Neural progenitor cell (in vitro differentiated cells): ENCODE results near the gene SNAPC5. TPM values are rescaled to one million over a fixed set of nuclear protein-coding genes. Genes with fewer than 3 reads are reported as not detected.

Source experiments
- DNase-seq: peaks from one replicate; pipeline ENCODE4 v3.0.0-alpha.2; 2016; ENCODE audit warnings: low spot score
- H2AFZ ChIP-seq: fragments of 200-600 bp; sonication (generic); replicated peaks from 2 replicates; pipeline ENCODE4 v1.6.1; 2016; ENCODE audit warnings: antibody characterized with exemption
- H3F3A ChIP-seq: fragments of 200-600 bp; sonication (generic); 2 replicates; pipeline ENCODE4 v1.6.1; 2016; ENCODE audit warnings: antibody characterized with exemption, low read depth
- H3K27ac ChIP-seq: fragments of 200-600 bp; sonication (generic); 2 replicates; pipeline ENCODE4 v1.5.1; 2016; ENCODE audit warnings: mild to moderate bottlenecking
- H3K27me3 ChIP-seq: fragments of 200-600 bp; sonication (generic); 2 replicates; pipeline ENCODE4 v1.6.1; 2016; ENCODE audit warnings: mild to moderate bottlenecking, moderate library complexity
- H3K36me3 ChIP-seq: fragments of 200-600 bp; sonication (generic); 2 replicates; pipeline ENCODE4 v1.5.1; 2016
- H3K4me1 ChIP-seq: fragments of 200-600 bp; sonication (generic); 2 replicates; pipeline ENCODE4 v1.6.1; 2016; ENCODE audit warnings: mixed run types
- H3K4me2 ChIP-seq: fragments of 200-600 bp; sonication (generic); 2 replicates; pipeline ENCODE4 v1.6.1; 2016
- H3K4me3 ChIP-seq: fragments of 200-600 bp; sonication (generic); 2 replicates; pipeline ENCODE4 v1.5.1; 2016
- H3K79me2 ChIP-seq: fragments of 200-600 bp; sonication (generic); 2 replicates; pipeline ENCODE4 v1.6.1; 2016; ENCODE audit warnings: low read depth
- H3K9ac ChIP-seq: fragments of 200-600 bp; sonication (generic); 2 replicates; pipeline ENCODE4 v1.6.1; 2016
- H3K9me3 ChIP-seq: fragments of 200-600 bp; sonication (generic); 2 replicates; pipeline ENCODE4 v1.5.1; 2016; ENCODE audit warnings: low read depth
- H4K20me1 ChIP-seq: fragments of 200-600 bp; sonication (generic); 2 replicates; pipeline ENCODE4 v1.6.1; 2016; ENCODE audit warnings: low read depth
- H3K27ac Mint-ChIP-seq: 3 replicates; pipeline ENCODE4 v1.8.0; 2021; ENCODE audit warnings: mixed read lengths
- H3K27me3 Mint-ChIP-seq: 2 replicates; pipeline ENCODE4 v1.8.0; 2022; ENCODE audit warnings: low read depth, mild to moderate bottlenecking, inconsistent platforms, moderate library complexity, mixed read lengths; ENCODE audit not compliant: insufficient read depth
- H3K36me3 Mint-ChIP-seq: 3 replicates; pipeline ENCODE4 v1.8.0; 2021; ENCODE audit warnings: mixed read lengths
- H3K4me1 Mint-ChIP-seq: 3 replicates; pipeline ENCODE4 v1.8.0; 2021; ENCODE audit warnings: mixed read lengths
- H3K4me3 Mint-ChIP-seq: 3 replicates; pipeline ENCODE4 v1.8.0; 2021; ENCODE audit warnings: mild to moderate bottlenecking, moderate library complexity, mixed read lengths
- H3K9me3 Mint-ChIP-seq: 3 replicates; pipeline ENCODE4 v1.8.0; 2020; ENCODE audit warnings: mixed read lengths
- CTCF ChIP-seq: fragments of 200-600 bp; sonication (generic); IDR thresholded peaks from 2 replicates; pipeline ENCODE4 v1.5.1; 2017; ENCODE audit warnings: antibody characterized with exemption, mild to moderate bottlenecking
- EZH2 ChIP-seq: fragments of 200-600 bp; sonication (generic); IDR thresholded peaks from 2 replicates; pipeline ENCODE4 v1.6.1; 2017; ENCODE audit warnings: antibody characterized with exemption, mild to moderate bottlenecking, moderate library complexity
- EZH2phosphoT487 ChIP-seq: fragments of 200-600 bp; sonication (generic); IDR thresholded peaks from 2 replicates; pipeline ENCODE4 v1.6.1; 2017; ENCODE audit warnings: antibody characterized with exemption
- total RNA-seq: library from RNA; depleted of rRNA; stranded (reverse); fragments of >200 nt; gene quantifications from 2 replicates; pipeline ENCODE4 v1.2.3, GENCODE V29; 2015; ENCODE audit warnings: low replicate concordance

Gene SNAPC5
- total RNA-seq, 1 donor from 2014 or later, result 32.7 TPM

GRCh38 chr15:66456211-66456610 lies 41.4 kb downstream of the SNAPC5 start:
- Histone ChIP-seq H3K79me2 (no peaks in the 10 kb centered on the region), H3K36me3 (no peaks in the 10 kb centered on the region), H3K4me1 (no peaks in the 10 kb centered on the region), H3K27ac (no peak overlapping the region), H3K9me3 (no peaks in the 10 kb centered on the region), H3K9ac (no peak overlapping the region), H3K27me3 (no peaks in the 10 kb centered on the region), H3K4me2 (no peak overlapping the region), H2AFZ (no peak overlapping the region), H4K20me1 (no peaks in the 10 kb centered on the region), H3K4me3 (no peak overlapping the region), H3F3A (no peaks in the 10 kb centered on the region)
- Mint-ChIP-seq H3K27me3 (no peaks in the 10 kb centered on the region), H3K4me3 (no peak overlapping the region), H3K36me3 (peaks cover 6% of the 10 kb centered on the region), H3K4me1 (no peaks in the 10 kb centered on the region), H3K27ac (no peak overlapping the region), H3K9me3 (no peaks in the 10 kb centered on the region)
- TF ChIP-seq CTCF (no peak), EZH2phosphoT487 (no peak), EZH2 (no peak)
- DNase-seq, result no peak

GRCh38 chr15:66454143-66454542 lies 43.4 kb downstream of the SNAPC5 start:
- no peak overlapping the region for H2AFZ ChIP-seq
- H3K27ac ChIP-seq, result no peak overlapping the region
- Mint-ChIP-seq H3K27me3 (no peaks in the 10 kb centered on the region), H3K4me3 (no peak overlapping the region), H3K9me3 (no peaks in the 10 kb centered on the region), H3K27ac (no peak overlapping the region), H3K4me1 (no peaks in the 10 kb centered on the region), H3K36me3 (peaks cover 8% of the 10 kb centered on the region)
- no peak overlapping the region for H3K9ac ChIP-seq
- no peaks in the 10 kb centered on the region for H3F3A ChIP-seq
- no peak overlapping the region for H3K4me3 ChIP-seq
- no peak overlapping the region for H3K4me2 ChIP-seq
- TF ChIP-seq CTCF (no peak), EZH2 (no peak), EZH2phosphoT487 (no peak)
- H3K9me3 ChIP-seq, result no peaks in the 10 kb centered on the region
- DNase-seq, result no peak
- no peaks in the 10 kb centered on the region for H4K20me1 ChIP-seq
- H3K27me3 ChIP-seq, result no peaks in the 10 kb centered on the region
- H3K4me1 ChIP-seq, result no peaks in the 10 kb centered on the region
- peaks cover 4% of the 10 kb centered on the region for H3K36me3 ChIP-seq
- no peaks in the 10 kb centered on the region for H3K79me2 ChIP-seq

GRCh38 chr15:66452971-66453580 lies 44.5 kb downstream of the SNAPC5 start:
- H3K4me3 Mint-ChIP-seq, result no peak overlapping the region
- no peaks in the 10 kb centered on the region for H3K27me3 ChIP-seq
- H3K79me2 ChIP-seq, result no peaks in the 10 kb centered on the region
- no peak overlapping the region for H3K27ac Mint-ChIP-seq
- no peaks in the 10 kb centered on the region for H3K9me3 Mint-ChIP-seq
- no peaks in the 10 kb centered on the region for H3F3A ChIP-seq
- peaks cover 7% of the 10 kb centered on the region for H3K36me3 ChIP-seq
- no peak overlapping the region for H3K9ac ChIP-seq
- no peak overlapping the region for H2AFZ ChIP-seq
- H3K9me3 ChIP-seq, result no peaks in the 10 kb centered on the region
- H3K27me3 Mint-ChIP-seq, result no peaks in the 10 kb centered on the region
- no peak for TF ChIP-seq CTCF
- no peak for TF ChIP-seq EZH2phosphoT487
- TF ChIP-seq EZH2, result no peak
- H3K4me1 Mint-ChIP-seq, result no peaks in the 10 kb centered on the region
- H4K20me1 ChIP-seq, result no peaks in the 10 kb centered on the region
- no peak overlapping the region for H3K4me2 ChIP-seq
- H3K4me3 ChIP-seq, result no peak overlapping the region
- H3K36me3 Mint-ChIP-seq, result peaks cover 13% of the 10 kb centered on the region
- no peaks in the 10 kb centered on the region for H3K4me1 ChIP-seq
- DNase-seq, result no peak
- no peak overlapping the region for H3K27ac ChIP-seq
